Inflammatory macrophage treated with lipopolysaccharide for 1 hour (primary cell): ENCODE measurements around the gene ANKS4B.
"Not testable (repeated sequence)": the region's sequence is repeated elsewhere in the genome, so short reads cannot be mapped to it uniquely, and the experiment has no call there.

Experiments
- DNase-seq, 2 donors: peaks; one replicate each; pipeline ENCODE4 v3.0.0-alpha.2; 2020 to 2022

The ANKS4B gene, protein sequence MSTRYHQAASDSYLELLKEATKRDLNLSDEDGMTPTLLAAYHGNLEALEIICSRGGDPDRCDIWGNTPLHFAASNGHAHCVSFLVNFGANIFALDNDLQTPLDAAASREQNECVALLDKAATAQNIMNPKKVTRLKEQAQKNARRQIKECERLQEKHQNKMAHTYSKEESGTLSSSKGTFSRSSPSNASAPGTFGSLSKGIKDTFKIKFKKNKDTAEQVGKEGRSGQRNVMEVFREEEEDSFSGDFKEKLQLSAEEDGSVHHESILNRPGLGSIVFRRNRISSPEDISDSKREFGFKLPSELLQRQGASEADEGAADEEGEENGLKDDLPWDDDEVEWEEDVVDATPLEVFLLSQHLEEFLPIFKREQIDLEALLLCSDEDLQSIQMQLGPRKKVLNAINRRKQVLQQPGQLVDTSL

DNA sequence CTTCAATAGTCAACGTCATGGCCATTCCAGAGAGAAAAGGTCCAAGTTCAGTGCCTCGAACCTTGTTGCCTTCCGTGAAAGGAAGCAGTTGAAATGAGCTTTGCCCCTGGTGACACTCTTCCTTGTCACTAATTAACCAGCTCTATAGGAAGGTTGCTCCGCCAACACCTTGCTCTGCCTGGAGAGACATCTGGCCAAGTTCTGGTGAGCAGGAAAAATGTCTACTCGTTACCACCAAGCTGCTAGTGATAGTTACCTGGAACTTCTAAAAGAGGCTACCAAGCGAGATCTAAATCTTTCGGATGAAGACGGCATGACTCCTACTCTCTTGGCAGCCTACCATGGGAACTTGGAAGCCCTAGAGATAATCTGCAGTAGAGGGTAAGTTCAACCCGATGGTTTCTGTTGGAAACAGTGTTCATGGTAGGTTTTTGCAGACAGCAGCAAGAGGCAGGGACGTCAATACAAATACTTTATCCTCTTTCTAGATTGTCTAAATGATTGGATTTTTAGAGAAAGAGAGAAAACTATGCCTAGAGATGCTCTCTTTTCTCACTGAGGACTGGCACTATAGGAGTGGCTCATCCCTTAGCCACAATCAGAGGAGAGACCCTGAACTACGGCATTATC is at the start of gene ANKS4B:
ANKS4B (plus strand) TSS at position 179 of the 630 bp plus-strand sequence; CDS start at position 218, 39 bp downstream.
- DNase-seq = no peak

DNA sequence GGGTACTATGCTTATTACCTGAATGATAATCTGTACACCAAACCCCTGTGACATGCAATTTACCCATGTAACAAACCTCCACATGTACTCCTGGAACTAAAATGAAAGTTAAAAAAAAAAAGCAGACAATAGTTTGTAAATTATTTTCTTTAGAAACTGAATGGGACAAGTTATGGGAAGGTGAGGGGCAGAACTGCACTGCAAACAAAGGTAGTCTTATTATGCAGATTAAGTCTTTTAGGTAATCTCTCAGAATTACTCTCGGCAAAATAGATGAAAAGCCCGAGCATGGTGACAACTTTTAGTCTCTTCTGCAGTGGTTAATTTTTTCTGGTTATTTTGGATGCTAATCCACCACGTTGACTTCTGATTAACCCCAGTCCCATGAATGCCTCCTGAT is 49.5 kb upstream of the ANKS4B start:
- DNase-seq = no peak

DNA sequence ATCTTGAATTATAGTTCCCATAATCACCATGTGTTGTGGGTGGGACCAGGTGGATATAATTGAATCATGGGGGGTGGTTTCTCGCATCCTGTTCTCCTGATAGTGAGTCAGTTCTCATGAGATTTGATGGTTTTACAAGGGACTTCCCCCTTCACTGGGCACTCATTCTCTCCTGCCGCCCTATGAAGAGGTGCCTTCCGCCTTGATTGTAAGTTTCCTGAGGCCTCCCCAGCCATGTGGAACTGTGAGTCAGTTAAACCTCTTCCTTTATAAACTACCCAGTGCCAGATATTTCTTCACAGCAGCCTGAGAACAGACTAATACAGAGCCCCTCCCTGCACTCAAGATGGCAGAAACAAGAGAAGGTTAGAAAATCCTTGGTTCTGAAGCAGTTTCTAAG is 48.7 kb upstream of the ANKS4B start:
- peak; percentile 3 to 42 for DNase-seq

DNA sequence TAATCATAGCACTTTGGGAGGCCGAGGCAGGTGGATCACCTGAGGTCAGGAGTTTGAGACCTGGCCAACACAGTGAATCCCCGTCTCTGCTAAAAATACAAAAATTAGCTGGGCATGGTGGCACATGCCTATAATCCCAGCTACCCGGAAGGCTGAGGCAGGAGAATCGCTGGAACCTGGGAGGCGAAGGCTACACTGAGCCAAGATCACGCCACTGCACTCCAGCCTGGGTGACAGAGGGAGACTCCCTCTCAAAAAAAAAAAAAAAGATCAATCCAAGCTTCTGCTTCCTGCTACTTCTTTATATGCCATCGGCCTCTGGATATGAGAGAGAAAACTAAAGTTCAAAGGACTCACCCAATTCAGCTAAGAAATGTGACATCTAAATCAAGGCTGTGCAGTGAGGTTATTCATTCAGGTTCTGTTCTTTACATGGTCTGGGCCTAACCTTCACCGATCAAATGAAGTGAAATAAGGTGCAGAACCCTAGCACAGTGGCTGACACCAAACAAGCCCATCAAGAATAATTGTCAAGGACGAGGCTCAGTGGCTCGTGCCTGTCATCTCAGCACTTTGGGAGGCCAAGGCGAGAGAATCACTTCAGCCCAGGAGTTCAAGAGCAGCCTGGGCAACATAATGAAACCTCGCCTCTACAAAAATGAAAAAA is 47.7 kb upstream of the ANKS4B start:
- DNase-seq = no peak

DNA sequence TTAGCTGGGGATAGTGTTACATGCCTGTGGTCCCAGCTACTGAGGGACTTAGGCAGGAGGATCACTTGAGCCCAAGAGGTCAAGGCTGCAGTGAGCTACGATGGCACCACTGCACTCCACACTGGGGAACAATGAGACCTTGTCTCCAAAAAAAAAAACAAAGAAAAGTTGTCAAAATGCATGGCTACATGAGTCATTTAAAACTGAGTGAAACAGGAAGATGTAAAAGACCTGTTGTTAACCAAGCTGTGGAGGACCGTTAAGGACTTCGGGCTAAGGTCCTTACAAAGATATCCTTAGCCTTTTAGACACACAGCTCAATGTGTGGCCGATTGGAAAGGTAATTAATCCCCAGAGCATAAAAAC is 47.2 kb upstream of the ANKS4B start:
- DNase-seq = no peak

DNA sequence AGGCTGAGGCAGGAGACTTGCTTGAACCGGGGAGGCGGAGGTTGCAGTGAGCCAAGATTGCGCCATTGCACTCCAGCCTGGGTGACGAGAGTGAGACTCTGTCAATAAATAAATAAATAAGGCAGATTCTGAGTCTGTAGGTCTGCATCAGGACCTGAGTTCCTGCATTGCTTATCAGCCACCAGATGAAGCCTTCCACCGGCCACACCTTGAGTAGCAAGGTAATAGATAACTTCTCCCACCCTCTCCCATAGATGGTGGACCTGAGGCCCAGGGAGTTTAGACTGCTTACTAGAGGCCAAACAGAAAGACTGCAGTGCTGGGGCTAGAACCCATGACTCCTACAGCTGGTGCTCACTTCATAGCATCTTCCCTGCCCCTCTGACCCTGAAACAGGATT is 44.2 kb upstream of the ANKS4B start:
- no peak for DNase-seq

DNA sequence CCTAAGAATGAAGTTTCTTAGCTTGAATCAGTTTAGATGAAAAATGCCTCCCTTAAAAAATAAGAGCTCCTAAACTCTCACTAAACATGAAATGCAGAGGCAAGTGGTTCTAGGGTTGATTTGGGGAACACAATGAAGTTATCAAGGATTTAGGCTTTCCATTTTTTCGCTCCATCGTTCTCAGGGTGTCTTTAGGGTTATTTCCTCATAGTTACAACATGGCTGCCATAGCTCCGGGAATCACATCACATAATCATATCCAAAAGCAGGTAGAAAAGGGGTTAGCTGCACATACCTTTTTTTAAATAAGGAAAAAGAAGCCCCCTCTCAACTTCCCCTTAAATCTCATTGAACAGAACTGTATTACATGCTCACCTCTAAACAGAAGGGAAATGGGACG is 43.5 kb upstream of the ANKS4B start:
- no peak for DNase-seq

DNA sequence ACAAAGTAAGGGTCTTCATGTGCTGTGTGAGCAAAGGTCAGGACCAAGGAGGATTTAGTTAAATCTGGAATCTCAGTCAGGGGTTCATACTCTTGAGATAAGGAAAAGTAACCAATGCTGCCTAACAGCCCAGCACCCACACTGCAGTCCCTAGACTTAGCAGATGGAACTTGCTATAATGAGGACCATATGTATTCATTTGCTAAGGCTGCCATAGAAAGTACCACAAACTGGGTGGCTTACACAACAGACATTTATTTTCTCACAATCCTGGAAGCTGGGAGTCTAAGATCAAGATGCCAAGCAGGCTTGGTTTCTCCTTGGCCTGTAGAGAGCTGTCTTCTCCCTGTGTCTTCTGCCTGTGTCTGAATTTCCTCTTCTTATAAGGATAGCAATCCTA is 42.9 kb upstream of the ANKS4B start:
- no peak for DNase-seq

DNA sequence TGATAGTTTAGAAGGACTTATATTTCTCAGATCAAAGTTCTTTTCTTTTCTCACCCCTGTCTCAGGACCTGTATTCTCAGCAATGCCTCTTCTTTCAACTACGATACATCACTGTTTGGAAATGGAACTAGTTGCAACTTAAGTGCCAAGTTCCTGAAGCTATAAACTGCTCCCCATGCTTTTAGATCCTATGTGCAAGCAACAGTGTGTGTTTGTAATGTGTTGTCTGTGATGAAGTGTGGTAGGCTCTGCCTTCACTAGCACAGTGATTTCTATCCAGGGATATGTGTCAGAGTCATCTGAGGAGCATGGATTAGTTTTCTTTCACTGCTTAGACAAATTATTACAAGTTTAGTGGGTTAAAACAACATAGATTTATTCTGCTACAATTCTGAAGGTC is 40.5 kb upstream of the ANKS4B start:
- DNase-seq = no peak

DNA sequence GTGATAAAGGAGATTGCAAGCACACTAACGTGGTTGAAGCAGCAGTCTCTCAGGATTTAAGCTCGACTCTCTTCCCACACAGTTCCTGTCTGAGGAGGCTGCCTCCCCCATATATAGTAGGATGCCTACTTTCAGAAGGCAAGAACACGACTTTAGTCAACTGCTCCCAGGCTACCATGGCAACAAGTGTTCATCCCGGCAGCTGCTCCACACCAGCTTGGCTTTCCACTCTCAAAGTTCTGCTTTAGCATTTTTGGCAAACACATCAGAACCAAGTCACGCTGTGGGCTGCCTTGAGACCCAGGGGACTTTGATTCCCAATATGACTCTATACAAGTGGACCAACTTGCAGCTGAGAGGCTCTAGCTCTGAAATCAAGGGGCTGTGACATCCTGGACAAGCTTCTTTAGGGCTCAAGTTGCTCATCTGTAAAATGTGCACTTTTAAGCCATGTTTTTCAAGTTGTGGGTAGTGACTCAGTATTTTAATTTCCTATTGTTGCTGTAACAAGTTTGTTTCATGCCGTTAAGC is 38.7 kb upstream of the ANKS4B start:
- no peak for DNase-seq

DNA sequence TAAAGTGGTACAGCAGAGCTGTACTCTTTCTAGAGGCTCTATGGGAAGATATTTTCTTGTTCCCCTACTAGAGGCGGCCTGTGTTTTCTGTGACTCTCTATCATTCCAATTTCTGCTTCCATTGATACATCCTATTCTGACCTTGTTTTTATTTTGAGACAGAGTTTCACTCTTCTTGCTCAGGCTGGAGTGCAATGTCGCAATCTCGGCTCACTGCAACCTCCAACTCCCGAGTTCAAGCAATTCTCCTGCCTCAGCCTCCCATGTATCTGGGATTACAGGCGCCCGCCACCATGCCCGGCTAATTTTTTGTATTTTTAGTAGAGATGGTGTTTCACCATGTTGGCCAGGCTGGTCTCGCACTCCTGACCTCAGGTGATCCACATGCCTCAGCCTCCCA is 38.2 kb upstream of the ANKS4B start:
- not testable (repeated sequence) for DNase-seq

DNA sequence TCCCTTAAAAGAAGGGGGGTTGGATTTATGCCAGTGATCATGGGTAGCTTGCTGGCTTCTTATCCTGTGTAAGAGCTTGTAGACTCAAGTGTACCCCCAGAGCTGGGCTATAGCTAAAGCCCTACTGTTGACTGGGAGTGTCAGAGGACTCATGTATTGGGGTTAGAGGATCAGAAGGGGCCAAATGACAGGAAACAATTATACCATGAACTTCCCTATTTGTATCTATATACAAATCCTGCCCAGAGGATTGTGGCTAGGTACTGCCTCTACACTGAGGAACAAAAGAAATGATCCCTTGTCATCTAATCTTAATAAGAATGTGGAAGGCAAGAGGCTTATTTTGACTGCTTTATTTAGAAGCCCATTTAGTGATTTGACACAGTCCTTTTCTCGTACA is 36.4 kb upstream of the ANKS4B start:
- peak in 1 of 2 donors; percentile 8 for DNase-seq

DNA sequence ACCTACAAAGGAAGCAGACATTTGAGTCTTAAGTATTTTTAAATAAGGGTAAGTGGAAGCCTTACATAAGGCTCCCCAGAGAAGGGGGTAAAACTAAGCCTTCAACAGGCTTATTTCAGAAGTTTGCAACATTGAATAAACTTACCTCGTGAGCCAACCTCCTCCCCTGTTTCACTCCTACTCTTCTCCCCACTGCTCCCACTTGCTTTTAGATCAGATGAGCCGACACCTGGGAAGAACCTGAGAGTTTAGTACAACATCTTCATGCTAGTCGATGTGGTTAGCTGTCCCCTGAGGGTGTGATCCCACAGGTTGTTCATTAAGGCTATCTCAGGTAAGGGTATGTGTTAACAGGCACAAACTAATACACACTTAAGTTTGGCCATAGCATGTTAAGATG is 35.9 kb upstream of the ANKS4B start:
- no peak for DNase-seq

DNA sequence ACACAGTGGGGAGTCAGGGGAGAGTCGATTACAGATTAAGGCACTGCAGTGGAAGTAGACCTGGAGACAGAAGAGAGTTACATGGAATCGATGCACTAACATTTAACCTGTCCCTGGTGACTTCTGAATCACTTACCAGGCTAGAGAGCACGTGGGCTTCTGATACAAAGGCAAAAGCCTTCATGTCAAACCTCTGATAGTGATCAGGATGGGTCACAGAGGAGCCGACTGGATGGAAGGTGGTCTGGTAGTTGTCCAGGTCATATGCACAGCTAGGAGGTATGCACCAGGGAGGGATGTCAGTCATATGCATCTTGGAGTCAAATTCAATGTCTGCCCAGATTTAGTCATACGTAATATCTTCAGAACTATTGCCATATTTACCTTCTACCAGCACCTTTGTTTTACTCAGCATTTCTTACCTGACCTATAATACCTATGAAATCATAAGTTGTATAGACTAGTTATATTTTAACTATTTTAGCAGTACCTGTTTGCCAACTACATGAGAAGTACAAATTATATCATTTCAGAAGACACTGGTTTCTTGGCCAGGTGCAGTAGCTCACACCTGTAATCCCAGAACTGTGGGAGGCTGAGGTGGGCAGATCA is 33.8 kb upstream of the ANKS4B start:
- no peak for DNase-seq

DNA sequence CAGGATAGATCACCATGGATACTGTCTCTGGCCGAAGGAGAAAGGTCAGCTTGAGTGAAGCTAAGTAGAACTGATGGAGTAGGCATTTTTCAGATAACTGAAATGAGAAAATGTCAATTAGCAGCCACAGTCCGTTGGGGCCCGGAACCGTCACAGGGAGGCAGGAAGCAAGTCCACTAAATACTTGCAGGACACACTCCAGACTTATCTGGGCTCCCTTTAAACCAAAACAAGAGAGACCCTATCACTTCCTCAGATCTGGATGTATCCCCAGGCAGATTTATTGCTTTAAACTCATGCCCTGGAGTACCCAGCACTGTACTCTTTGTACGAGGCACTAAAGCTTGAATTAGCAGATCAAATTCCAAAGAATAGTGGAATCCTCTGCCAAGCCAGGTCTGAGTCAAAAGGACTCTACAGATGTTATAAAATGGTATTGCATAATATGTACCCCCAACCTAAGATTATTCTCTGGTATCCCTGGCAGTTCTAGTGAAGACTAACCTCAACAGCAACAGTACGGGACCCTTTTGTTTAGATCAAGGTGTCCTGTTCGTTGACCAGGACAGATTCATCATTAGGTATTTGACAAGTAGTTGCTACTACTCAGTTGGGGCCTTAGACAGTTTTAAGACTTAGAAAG is 30.2 kb upstream of the ANKS4B start:
- no peak for DNase-seq

DNA sequence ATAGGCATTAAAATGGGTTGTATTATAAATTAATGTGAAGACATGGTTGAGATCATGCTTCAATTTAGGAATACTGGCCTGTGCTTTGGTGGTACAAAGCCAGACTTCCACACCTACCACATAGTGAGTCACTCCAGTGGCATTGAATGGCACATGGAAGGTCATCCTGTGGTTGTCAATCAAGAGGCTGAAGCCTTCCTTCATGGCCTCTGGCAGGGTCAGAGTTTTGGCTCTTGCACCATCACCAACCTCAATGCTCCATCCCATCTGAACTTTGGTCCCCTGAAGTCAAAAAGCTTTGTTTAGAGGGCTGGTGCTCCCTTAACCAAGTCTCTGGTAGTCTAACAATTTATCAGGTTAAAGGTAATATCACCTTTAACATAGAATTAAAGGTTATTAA is 28.2 kb upstream of the ANKS4B start:
- no peak for DNase-seq

DNA sequence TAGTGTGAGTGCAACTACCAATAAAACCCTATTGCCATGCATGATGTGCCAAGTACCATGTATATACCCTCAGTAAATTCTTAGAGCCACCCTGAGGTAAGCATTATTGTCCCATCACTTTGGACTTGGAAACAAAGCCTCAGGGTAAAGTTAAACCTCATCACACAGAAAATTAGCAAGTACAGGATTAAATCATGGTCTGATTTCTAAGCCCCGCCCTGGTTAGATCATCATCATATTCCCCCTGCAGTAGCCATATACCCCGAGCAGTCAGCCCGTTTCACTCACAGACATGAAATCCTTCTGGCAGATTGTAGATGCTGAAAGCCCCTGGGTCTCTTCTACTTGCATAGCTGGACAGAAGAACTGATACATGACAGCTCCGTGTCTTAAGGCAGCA is 26.9 kb upstream of the ANKS4B start:
- no peak for DNase-seq

DNA sequence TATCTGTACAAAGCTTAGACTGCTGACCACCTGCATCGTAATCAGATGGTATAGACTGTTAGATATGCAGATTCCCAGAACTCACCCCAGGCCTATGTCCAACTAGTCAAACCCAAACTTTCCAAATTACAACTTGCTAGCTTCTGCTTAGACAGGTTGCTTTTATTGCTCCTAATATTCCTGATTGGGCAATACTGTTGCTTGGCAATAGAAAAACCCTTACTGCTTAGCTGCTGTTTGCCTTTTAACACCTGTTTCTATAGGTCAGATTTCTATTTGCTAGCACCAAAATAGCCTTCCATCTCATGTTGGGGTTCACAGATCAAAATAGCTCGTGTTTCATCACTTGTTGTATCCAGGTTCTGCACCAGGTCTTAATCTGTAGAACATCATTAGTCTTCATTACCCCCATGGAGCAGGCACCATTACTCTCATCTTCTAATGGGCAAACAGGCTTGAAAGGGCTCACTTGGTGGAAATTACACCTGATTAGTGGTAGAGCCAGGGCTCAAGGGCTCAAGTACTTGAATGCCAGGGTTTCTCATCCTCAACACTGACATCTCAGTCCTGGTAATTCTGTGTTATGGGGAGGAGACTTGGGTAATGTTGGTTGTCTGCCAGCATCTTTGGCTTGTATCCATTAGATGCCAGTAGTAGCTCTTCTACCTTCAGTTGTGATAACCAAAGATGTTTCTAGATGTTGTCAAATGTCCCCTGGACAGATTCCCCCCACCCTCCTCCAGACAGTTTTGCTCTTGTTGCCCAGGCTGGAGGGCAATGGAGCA is 24.9 kb upstream of the ANKS4B start:
- DNase-seq = no peak

DNA sequence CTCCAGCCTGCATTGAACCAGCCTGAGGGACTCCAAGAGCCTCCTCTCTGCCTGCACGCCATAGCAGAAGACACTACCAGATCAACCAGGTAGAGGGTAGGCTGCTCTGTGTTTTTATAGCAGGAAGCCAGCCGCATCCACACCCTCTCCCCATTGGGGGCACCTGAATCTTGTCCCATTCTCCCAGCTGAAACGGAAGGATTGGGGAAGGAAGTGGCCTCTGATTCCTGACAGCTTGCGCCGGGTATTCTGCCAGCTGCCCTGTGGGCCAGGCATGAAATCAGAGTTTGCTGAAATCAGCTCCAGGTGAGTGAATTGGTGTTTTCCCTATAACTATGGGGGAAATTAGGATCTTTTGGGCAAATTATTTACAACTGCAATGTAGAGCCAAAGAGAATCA is 22.0 kb upstream of the ANKS4B start, which contains the start of gene ZP2:
ZP2 (minus strand) TSS at position 89 of the 400 bp plus-strand sequence; CDS start at position 62, 27 bp downstream.
- DNase-seq = no peak

DNA sequence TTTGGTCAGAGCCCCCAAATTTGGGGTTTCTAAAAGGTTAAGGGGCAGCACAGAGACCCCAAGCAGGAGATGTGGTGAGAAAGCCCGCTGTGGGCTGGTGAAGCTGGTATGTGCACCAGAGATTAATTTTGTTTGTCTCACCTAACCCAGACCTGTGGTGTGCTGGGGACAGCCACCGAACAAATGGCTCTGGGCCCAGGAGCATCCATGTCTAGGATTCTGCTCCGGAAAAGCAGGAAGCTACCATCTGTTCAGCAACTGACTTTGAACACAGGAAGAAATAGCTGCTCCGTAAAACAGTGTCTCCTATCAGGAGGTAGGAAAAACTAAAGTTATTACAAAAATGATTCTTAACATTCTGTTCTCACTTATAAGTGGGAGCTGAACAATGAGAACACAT is 19.4 kb upstream of the ANKS4B start:
- no peak for DNase-seq

DNA sequence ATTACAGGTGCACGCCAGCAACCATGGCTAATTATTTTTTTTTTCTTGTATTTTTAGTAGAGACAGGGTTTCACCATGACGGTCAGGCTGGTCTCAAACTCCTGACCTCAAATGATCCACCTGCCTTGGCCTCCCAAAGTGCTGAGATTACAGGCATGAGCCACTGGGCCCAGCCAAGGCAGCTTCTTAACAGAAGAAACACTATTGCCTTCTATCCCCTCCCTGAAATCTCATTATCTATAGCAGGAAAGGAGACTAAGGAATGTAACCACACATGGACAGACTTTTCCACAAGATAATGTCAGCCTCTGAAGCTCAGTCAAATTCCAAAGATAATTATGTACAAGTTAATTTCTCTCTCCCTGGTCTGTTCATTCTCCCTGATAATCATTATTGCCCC is 16.4 kb upstream of the ANKS4B start:
- DNase-seq = no peak

DNA sequence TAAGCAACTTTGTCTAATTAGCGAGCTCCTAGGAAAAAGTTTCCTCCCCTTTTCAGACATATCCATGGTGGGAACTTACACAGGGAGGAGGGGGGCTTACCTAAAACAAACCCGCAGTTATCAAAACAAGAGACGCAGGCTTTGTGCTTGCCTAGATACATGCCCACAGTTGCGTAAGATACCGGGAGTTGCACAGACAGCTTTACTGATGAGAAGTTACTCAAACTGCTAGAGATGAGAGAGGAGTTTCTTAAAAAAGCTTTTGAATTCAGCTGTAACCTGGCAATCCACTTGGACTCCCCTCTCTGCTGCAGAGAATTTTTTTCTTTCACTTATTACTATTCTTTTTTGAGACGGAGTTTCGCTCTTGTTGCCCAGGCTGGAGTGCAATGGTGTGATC is 15.3 kb upstream of the ANKS4B start:
- no peak for DNase-seq
